Activated CD4-positive, alpha-beta T cell treated with anti-CD3 and anti-CD28 coated beads for 36 hours (primary cell): ENCODE data around the gene CDH4. TPM values are rescaled to one million over a fixed set of nuclear protein-coding genes. Genes with fewer than 3 reads are reported as not detected.

ENCODE experiments used
- ATAC-seq: fragments of 200-7000 bp; cut with Tn5 transposase; one replicate; pipeline ENCODE4 v1.10.0; 2021; ENCODE audit warnings: mild to moderate bottlenecking, moderate library complexity
- CTCF ChIA-PET: fragments of 350-600 bp; sonication (Branson Sonifier 250); formaldehyde crosslinking; loops from one replicate; lab custom pipeline; 2021; ENCODE audit warnings: antibody characterized with exemption; lab: Charles Lee
- POLR2A ChIA-PET: fragments of 350-600 bp; sonication (Branson Sonifier 250); formaldehyde crosslinking; loops from one replicate; lab custom pipeline; 2021; ENCODE audit warnings: antibody characterized with exemption, inconsistent platforms; lab: Charles Lee
- DNase-seq: peaks from one replicate; pipeline ENCODE4 v3.0.0-alpha.2; 2020
- H3K27ac Mint-ChIP-seq: one replicate; pipeline ENCODE4 v1.8.0; 2021; ENCODE audit warnings: mixed read lengths
- H3K27me3 Mint-ChIP-seq: one replicate; pipeline ENCODE4 v1.8.0; 2021; ENCODE audit warnings: mixed read lengths
- H3K36me3 Mint-ChIP-seq: one replicate; pipeline ENCODE4 v1.8.0; 2021; ENCODE audit warnings: low read depth, mixed read lengths
- H3K4me1 Mint-ChIP-seq: one replicate; pipeline ENCODE4 v1.8.0; 2021; ENCODE audit warnings: mixed read lengths
- H3K4me3 Mint-ChIP-seq: one replicate; pipeline ENCODE4 v1.8.0; 2021; ENCODE audit warnings: mild to moderate bottlenecking, moderate library complexity, mixed read lengths
- H3K9me3 Mint-ChIP-seq: one replicate; pipeline ENCODE4 v1.8.0; 2021; ENCODE audit warnings: low read depth, mixed read lengths
- intact Hi-C, 2 experiments: fragments of 100-400 bp; cut with DNase I in 1 of 2; cut with micrococcal nuclease in 1 of 2; formaldehyde crosslinking; loops; one replicate each; pipeline versions ENCODE4 v1.14.2 to v1.15.1; 2022 to 2024; cut with DNase I, micrococcal nuclease
- total RNA-seq, 2 experiments: library from RNA; stranded (reverse); gene quantifications; one replicate each; pipeline ENCODE4 v1.2.3, GENCODE V29; 2021

CDH4 gene
- total RNA-seq, 2 experiments from 2014 or later = not detected

- ChIA-PET POLR2A (interaction anchor here (0.8 kb wide), 1 partner anchor 340 kb away, joined by 3 read pairs; no protein-coding TSS in a partner anchor), CTCF (interaction anchor here (0.6 kb wide), 1 partner anchor 692 kb away, joined by 3 read pairs; no protein-coding TSS in a partner anchor)
- intact Hi-C loops = no loop called here
- Mint-ChIP-seq H3K9me3 (no peaks in the 10 kb centered on the region), H3K27me3 (peaks cover 14% of the 10 kb centered on the region), H3K36me3 (no peaks in the 10 kb centered on the region), H3K27ac (no peak overlapping the region), H3K4me3 (no peak overlapping the region), H3K4me1 (peaks cover 10% of the 10 kb centered on the region)
- ATAC-seq (no peak), DNase-seq (no peak)
Observed at GRCh38 chr20:61960836-61961235, 708.8 kb downstream of the CDH4 start.

GRCh38 chr20:61963149-61963548 lies 711.1 kb downstream of the CDH4 start:
- Mint-ChIP-seq H3K9me3 (no peaks in the 10 kb centered on the region), H3K27ac (no peak overlapping the region), H3K36me3 (no peaks in the 10 kb centered on the region), H3K4me1 (peaks cover 10% of the 10 kb centered on the region), H3K27me3 (peaks cover 20% of the 10 kb centered on the region), H3K4me3 (no peak overlapping the region)
- DNase-seq (no peak), ATAC-seq (no peak)
- intact Hi-C loops = no loop called here
- ChIA-PET CTCF (no interaction called here), POLR2A (no interaction called here)

- Mint-ChIP-seq H3K27ac (no peak overlapping the region), H3K36me3 (no peaks in the 10 kb centered on the region), H3K9me3 (no peaks in the 10 kb centered on the region), H3K27me3 (peaks cover 20% of the 10 kb centered on the region), H3K4me1 (peaks cover under 1% of the 10 kb centered on the region), H3K4me3 (no peak overlapping the region)
- ChIA-PET CTCF (no interaction called here), POLR2A (no interaction called here)
- DNase-seq (no peak), ATAC-seq (no peak)
- intact Hi-C loops = no loop called here
Observed at GRCh38 chr20:61963885-61964674, 712.0 kb downstream of the CDH4 start.

- POLR2A ChIA-PET = no interaction called here
- Mint-ChIP-seq H3K9me3 (no peaks in the 10 kb centered on the region), H3K36me3 (no peaks in the 10 kb centered on the region), H3K27ac (no peak overlapping the region), H3K27me3 (peaks cover 20% of the 10 kb centered on the region), H3K4me1 (no peaks in the 10 kb centered on the region), H3K4me3 (no peak overlapping the region)
- DNase-seq = no peak
- intact Hi-C loops = no loop called here
- CTCF ChIA-PET = no interaction called here
- no peak for ATAC-seq
Observed at GRCh38 chr20:61964675-61965605, 712.9 kb downstream of the CDH4 start.

GRCh38 chr20:61965606-61966491 lies 713.8 kb downstream of the CDH4 start:
- H3K4me3 Mint-ChIP-seq = no peak overlapping the region
- POLR2A ChIA-PET = no interaction called here
- peaks cover 20% of the 10 kb centered on the region for H3K27me3 Mint-ChIP-seq
- intact Hi-C loops = no loop called here
- H3K4me1 Mint-ChIP-seq = no peaks in the 10 kb centered on the region
- CTCF ChIA-PET = no interaction called here
- peak; percentile 15 for DNase-seq
- no peak overlapping the region for H3K27ac Mint-ChIP-seq
- no peak for ATAC-seq
- H3K9me3 Mint-ChIP-seq = peaks cover 2% of the 10 kb centered on the region
- H3K36me3 Mint-ChIP-seq = peaks cover 2% of the 10 kb centered on the region

GRCh38 chr20:61966492-61967244 lies 714.6 kb downstream of the CDH4 start:
- ATAC-seq (no peak), DNase-seq (no peak)
- intact Hi-C loops = no loop called here
- H3K9me3 Mint-ChIP-seq = peaks cover 2% of the 10 kb centered on the region
- H3K27me3 Mint-ChIP-seq = peaks cover 20% of the 10 kb centered on the region
- ChIA-PET POLR2A (no interaction called here), CTCF (interaction anchor here (1.1 kb wide), 1 partner anchor 10 kb away, joined by 3 read pairs; no protein-coding TSS in a partner anchor)
- H3K4me3 Mint-ChIP-seq = no peak overlapping the region
- H3K36me3 Mint-ChIP-seq = peaks cover 2% of the 10 kb centered on the region
- no peak overlapping the region for H3K27ac Mint-ChIP-seq
- H3K4me1 Mint-ChIP-seq = no peaks in the 10 kb centered on the region

GRCh38 chr20:61967300-61967699 lies 715.2 kb downstream of the CDH4 start:
- peaks cover 2% of the 10 kb centered on the region for H3K9me3 Mint-ChIP-seq
- intact Hi-C loops = no loop called here
- POLR2A ChIA-PET = no interaction called here
- DNase-seq (no peak), ATAC-seq (no peak)
- CTCF ChIA-PET = interaction anchor here (1.1 kb wide), 1 partner anchor 11 kb away, joined by 3 read pairs; no protein-coding TSS in a partner anchor
- H3K4me3 Mint-ChIP-seq = no peak overlapping the region
- H3K27me3 Mint-ChIP-seq = peaks cover 20% of the 10 kb centered on the region
- H3K36me3 Mint-ChIP-seq = peaks cover 5% of the 10 kb centered on the region
- no peak overlapping the region for H3K27ac Mint-ChIP-seq
- no peaks in the 10 kb centered on the region for H3K4me1 Mint-ChIP-seq

- Mint-ChIP-seq H3K4me1 (no peaks in the 10 kb centered on the region), H3K36me3 (peaks cover 14% of the 10 kb centered on the region), H3K9me3 (peaks cover 2% of the 10 kb centered on the region), H3K27me3 (peaks cover 20% of the 10 kb centered on the region), H3K27ac (no peak overlapping the region), H3K4me3 (no peak overlapping the region)
- POLR2A ChIA-PET = no interaction called here
- intact Hi-C loops = no loop called here
- DNase-seq (no peak), ATAC-seq (no peak)
- CTCF ChIA-PET = no interaction called here
Observed at GRCh38 chr20:61968036-61968810, 716.2 kb downstream of the CDH4 start.

GRCh38 chr20:61968932-61969331 lies 716.9 kb downstream of the CDH4 start:
- Mint-ChIP-seq H3K27me3 (peaks cover 14% of the 10 kb centered on the region), H3K9me3 (peaks cover 2% of the 10 kb centered on the region), H3K36me3 (peaks cover 20% of the 10 kb centered on the region), H3K27ac (no peak overlapping the region), H3K4me1 (no peaks in the 10 kb centered on the region), H3K4me3 (no peak overlapping the region)
- intact Hi-C loops = no loop called here
- no peak for DNase-seq
- ATAC-seq = no peak
- ChIA-PET CTCF (no interaction called here), POLR2A (no interaction called here)

- Mint-ChIP-seq H3K27me3 (peaks cover 12% of the 10 kb centered on the region), H3K4me3 (no peak overlapping the region), H3K4me1 (no peaks in the 10 kb centered on the region), H3K27ac (no peak overlapping the region), H3K9me3 (peaks cover 2% of the 10 kb centered on the region), H3K36me3 (peaks cover 25% of the 10 kb centered on the region)
- no peak for DNase-seq
- intact Hi-C loops = no loop called here
- no peak for ATAC-seq
- ChIA-PET CTCF (no interaction called here), POLR2A (interaction anchor here (0.6 kb wide), 1 partner anchor 1553 kb away, joined by 4 read pairs; no protein-coding TSS in a partner anchor)
Observed at GRCh38 chr20:61969806-61970205, 717.7 kb downstream of the CDH4 start.
